HG03342 (cell line): ENCODE results near the gene CGB2.
"Not testable (repeated sequence)": the region's sequence is repeated elsewhere in the genome, so short reads cannot be mapped to it uniquely, and the experiment has no call there.

Experiments
- ATAC-seq: cut with Tn5 transposase; IDR thresholded peaks from one replicate; pipeline ENCODE4 v1.9.1; 2021; ENCODE audit warnings: mild to moderate bottlenecking, moderate library complexity; ENCODE audit not compliant: unreplicated experiment

The CGB2 gene

DNA sequence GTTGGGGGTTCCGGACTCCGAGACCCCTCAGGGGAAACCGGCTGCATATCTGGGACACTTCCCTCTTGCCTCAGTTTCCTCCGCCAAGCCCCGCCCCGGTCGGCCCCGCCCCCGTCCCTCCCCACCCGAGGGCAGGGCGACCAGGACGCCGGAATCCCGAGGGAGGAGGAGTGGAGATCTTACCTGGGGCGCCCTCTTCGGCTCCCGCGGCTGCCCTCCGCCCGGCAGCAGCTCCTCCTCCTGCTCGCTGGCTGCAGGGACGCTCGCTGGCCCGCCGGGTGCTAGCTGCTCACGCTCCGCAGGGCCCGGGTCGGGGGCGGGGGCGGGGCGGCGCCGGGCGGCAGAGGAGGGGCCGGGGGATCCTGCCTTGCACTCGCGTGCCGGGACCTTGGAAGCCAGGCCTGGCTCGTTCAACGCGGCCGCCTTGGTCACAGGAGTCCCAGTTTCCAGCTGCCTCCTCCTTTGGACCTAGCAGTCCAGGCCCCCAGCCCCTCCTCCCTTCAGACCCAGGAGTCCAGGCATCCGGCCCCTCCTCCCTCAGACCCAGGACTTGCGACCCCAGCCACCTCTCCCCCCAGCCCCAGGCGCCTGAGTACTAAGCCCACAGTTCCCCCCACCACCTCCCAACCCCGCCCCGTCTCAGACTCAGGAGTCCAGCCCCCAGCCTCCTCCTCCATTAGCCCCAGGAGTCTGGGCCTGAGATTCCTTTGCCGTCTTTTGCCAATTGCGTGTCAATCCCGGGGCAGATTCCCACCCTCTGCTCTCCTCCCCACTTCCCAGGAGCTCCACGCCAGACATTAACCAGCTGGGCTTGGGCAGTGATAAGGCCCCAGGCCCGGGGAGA lies 33.3 kb downstream of the CGB2 start, which contains the start of gene NTF4:
Gene NTF4, minus strand, starts transcription at position 51 of the 844 bp plus-strand sequence. CDS start 2,821 bp downstream, outside the sequence.
- ATAC-seq, result no peak

DNA sequence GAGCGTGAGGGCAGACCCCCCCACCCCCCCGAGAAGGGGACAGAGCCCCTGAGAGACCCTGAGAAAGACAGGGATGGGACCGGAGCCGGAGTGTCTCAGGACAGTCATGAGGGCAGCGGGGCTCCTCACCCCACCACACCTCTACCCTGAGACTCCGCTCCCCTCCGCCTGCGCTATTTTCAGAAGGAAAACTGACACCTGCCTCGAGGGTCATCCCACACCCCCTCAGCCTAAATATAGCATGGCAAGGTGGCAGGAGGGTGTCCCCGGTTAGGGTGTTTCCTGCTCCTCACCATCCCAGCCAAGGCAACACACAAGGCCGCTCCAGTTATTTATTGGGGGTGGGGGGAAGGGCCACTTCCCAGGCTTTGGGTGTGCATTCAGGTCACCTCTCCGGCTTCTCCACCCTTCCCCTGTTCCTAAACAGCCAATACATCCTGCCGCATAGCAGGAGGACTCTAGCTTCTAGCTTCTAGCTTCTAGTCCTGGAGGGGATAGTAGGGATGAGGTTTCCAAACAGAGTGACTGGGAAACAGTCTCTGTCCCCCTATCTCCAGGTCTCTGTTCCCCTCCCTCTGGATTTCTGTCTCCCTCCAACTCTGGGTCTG lies 34.3 kb downstream of the CGB2 start:
- ATAC-seq, result no peak

DNA sequence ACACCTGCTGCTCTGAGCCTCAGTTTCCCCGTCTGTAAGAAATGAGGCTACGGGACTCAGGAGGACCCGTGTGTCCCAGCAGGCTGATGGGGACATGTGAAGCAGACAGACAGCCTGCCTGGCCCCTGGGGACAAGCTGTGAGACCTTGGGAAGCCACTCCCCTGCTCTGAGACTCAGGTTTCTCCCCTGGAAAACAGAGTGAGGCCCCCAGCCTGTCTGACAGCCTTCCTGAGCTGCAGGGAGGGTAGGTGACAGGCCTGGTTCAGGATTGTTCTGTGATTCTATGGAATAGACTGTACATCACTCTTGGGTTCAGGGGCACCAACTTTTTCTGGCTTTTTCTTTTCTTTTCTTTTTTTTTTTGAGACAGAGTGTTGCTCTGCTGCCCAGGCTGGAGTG lies 35.9 kb downstream of the CGB2 start:
- ATAC-seq, result no peak

- no peak for ATAC-seq
These were observed 37.3 kb downstream of the CGB2 start for GRCh38 chr19:49069026-49069425.

DNA sequence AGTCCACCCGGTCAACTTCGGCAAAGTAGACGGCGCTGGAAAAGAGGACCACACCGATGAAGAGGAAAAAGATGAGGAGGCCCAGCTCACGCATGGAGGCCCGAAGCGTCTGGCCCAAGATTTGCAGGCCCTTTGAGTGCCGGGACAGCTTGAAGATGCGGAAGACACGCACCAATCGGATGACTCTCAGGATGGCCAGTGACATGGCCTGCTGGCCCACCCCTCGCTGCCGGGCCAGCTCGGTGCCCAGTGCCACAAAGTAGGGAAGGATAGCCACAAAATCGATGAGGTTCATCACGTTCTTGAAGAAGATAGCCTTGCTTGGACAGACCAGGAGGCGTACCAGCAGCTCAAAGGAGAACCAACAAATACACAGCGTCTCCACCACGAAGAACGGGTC lies 38.7 kb downstream of the CGB2 start:
- ATAC-seq, result no peak

DNA sequence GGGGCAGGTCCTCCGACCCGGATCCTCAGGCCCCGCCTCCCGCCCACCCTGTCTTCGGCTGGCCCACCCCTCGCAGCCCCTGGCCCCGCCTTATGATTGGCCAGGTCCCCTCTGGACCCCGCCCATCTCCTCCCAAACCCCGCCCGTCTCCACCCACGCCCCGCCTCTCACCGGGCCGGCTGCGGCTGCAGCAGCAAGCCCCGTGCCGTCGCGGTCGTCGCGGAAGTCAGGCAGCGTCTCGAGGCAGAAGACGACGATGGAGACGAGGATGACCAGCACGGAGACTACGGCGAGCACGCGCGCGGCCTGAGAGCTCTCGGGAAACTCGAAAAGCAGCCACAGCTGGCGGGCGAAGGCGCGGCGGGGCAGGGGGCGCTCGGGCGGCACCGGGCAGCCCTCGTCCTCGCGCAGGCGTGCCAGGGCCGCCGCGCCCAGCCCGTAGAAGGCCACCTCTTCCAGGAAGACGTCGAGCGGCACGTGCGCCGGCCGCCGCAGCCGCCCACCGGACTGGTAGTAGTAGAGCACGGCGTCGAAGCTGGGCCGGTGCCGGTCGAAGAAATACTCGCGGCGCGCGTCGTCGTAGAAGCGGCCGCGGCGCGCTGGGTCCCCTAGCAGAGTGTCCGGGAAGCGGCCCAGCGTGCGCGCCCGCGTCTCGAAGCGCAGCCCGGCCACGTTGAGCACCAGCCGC lies 40.3 kb downstream of the CGB2 start:
- ATAC-seq, result no peak

DNA sequence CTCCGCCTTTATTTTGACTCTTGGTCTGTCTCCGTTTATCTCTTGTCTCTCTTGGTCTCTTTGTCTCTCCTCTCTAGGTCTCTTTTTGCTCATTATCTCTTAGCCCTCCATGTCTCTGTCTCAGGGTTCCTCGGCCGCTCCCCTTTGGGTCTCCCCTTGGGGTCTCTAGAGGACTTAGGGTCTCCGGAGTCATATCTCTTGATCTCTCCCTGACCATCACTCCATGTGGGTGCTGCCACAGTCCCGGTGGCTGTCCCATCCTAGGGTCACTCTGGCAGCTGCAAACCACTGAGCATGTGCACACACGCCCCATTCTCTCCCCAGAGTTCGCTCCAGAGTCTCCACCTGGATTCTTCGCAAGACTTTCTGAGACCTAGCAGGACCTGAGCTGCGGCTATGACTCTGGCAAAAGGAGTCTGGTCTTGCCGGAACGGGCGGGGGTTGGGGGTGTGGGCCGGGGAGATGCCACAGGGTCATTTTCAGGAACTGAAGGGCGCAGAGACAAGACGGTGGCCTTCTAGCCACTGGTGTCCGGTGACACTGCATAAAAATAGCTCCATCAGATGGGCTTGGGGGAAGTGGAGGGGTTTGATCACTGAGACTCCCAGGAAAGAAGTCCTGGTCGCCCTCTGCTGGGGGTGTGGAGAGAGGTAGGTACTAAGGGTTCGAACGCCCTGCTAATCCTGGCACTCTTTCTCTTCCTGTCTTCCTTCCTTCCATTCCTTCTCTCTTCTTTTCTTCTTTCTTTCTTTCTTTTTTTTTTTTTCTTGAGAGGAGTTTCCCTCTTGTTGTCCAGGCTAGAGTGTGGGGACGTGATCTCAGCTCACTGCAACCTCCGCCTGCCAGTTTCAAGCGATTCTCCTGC lies 42.1 kb downstream of the CGB2 start:
- ATAC-seq, result no peak

- not testable (repeated sequence) for ATAC-seq
These were observed 43.2 kb downstream of the CGB2 start for GRCh38 chr19:49074869-49075268.

DNA sequence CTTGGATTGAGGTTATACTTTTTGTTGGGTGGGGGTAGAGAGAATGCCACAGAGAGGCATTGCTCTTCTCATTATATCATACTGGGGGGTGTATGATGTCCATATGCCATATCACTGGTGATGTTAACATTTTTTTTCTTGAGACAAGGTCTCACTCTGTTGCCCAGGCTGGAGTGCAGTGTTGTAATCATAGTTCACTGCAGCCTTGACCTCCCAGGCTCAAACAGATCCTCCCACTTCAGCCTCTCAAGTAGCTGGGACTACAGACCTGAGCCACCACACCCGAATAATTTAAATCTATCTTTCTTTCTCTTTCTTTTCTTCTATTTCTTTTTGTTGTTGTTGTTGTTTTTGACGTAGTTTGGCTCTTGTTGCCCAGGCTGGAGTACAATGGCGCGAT lies 48.7 kb downstream of the CGB2 start:
- ATAC-seq, result no peak

DNA sequence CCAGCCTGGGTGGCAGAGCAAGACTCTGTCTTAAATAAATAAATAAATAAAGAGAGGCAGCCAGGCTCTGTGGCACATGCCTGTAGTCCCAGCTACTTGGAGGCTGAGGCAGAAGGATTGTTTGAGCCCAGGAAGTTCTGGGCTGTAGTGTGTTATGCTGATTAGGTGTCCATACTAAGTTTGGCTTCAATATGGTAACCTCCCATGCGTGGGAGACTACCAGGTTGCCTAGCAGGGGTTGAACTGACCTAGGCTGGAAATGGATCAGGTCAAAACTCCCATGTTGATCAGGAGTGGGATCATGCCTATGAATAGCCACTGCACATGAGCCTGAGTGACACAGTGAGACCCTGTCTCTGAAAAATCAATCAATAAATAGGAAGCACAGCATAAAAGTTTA lies 49.6 kb downstream of the CGB2 start:
- no peak for ATAC-seq
